ENCODE results near the gene C20orf141.
"Not testable (repeated sequence)": the region's sequence is repeated elsewhere in the genome, so short reads cannot be mapped to it uniquely, and the experiment has no call there.

C20orf141 gene

DNA sequence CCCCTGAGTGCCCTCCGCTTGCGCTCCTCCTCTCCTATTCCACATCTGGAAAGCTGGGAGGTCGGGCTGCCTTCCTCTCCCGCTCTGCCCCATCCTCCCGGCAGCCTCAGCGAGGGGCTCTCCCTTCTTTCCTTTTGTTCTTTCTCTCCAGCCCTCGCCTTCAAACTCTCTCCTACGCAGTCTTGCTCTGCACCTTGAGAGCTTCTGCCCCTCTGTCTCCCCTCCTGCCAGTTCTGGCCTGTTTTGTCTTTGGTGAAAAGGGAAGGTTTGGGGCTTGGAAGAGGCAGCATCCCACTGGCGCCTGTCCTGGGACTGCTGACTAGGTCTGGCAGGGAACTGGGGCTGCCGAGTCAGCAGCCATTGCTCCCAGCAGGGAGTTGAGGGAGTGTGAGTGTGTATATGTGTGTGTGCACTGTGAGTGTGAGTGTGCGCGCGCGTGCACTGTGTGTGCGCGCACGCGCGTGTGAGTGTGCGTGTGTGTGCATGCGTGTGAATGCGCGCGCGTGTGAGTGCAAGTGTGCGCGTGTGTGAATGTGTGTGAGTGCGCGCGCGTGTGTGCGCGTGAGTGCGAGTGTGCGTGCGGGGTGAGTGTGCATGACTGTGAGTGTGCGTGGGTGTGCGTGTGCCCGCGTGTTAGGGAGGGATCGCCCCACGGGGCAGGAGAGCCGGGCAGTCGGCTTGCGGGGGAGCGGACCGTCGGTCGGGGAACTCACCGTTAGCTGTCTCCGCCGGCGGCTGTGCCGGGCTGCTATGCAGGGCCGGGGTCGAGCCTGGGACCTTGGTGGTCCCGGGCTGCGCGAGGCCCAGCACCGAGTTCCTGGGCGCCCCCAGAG is 14.9 kb upstream of the C20orf141 start:
- DNase-seq = peak; percentile 24

DNA sequence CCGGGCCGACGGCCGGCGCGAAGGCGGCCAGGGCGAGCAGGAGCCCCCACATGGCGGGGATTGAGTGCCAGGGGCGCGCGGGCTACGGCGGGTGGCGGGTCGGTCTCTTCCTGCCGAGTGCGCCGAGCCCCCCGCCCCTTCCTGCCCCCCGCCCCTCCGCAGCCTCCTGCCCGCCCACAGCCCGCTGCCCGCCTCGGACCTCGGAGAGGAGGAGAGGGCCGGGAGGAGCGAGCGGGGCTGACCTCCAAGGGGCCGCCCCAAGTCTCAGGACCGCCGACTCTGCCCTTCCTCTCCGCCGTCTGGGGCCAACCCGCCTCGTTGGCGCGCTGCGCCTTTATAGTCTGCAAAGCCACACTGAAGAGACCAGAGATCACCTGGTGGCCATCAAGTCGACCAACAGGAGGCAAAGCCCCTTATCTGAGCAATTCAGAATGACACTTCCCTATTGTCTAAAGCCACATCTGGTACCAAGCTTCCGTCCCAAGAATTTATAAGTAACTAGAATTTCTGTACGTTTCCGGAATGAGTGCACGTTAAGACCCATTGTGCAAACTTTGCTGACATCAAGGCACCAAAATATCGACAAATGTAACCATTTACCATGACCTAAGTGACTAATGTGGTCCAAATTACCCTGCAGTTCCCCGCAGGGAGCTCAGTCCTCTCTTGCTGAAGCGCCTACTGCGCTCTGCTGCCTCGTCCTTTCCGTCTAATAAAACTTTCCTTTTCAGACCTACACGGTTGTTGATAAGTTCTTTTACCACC is 14.1 kb upstream of the C20orf141 start, which contains the start of gene CPXM1:
Gene CPXM1, minus strand, starts transcription at position 107 of the 765 bp plus-strand sequence. Its CDS starts 55 bp downstream, at position 52.
- DNase-seq = peak; percentile 86

DNA sequence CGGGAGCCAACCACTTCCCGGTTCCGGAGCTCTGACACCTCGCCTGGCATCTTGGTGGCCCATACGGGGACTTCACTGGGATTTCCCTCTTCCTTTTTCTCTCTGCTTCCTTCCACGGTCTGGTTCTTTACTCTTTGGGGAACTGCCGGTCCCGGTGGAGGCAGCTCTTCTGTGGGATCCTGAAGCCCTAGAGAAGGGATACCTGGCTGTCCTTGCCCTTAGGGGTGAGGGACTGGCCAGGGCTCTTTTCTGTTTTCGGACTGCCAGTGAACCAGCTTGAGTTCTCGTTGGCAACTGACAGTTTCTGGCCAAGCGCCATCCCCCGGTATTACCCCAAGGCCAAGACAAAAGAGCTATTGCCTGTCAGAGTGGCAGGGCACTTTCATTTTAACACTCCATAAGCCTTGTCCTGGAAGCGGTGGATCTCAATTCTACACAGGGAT is 13.5 kb upstream of the C20orf141 start:
- no peak for DNase-seq

DNA sequence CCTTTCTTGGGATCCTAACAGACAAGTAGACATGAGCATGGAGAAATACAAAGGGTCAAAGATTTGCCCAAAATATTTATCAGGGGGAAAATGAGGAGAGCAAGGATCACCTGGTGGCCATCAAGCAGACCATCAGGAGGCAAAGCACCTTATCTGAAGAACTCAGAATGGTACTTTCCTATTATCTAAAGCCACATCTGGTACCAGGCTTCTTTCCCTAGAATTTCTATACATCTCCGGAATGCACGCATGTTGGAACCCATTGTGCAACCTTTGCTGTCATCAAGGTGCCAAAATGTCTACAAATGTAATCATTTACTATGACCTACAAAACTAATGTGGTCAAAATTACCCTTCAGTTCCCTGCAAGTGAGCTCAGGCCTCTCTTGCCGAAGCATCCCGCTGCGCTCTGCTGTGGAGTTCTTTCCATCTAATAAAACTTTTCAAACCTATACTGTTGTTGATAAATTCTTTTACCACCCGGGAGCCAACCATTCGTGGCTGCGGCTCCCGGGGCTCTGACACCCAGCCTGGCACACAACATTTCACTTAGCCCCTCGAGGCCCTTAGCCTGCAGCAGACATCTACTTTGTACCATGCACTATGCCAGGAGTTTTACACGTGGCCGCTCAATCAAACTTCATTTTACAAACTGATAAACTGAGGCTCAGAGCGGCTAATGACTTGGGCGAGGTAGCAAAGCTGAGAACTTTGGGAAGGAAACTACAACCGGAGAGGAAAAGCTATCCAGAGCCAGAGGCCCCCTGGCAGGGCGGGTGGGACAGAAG is 10.6 kb upstream of the C20orf141 start:
- no peak for DNase-seq

DNA sequence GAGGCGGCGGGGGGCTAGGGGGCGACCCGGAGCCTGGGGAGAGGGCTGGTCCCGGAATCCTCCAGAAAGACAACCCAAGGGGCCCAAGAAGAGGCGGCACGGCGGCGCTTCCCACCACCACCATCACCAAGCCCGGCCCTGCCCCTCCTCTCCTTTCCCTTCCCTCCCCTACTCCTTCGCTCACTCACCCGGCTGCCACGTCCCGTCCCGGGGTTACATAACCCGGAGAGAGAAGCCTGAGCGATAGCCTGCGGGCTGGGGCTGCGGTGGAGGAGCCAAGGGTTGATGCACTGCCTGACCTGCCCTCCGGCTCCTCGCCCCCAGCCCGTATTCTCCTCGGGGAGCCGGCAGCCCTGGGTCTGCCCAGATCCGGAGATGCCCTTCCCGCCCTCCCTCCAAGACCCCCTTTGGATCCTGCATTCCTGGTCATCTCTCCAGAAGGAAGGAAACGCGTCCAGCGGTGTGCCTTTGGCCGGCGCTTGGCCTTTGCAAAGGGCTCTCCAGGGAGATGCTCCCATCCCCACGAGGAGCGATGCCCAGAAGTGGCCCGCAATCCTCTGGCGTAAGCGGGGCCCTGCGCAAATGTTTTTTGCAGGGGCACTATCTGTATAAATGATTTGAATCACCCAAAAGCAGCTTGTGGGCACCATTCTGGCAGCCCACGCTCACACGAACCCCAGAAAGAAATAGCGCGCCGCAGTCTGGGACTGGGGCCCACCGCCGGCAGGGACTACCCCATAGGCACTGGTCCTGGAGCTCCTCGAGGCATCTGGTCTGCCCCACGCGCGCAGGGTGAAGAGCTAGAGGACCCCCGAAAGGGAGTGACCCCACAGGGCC is 9.7 kb upstream of the C20orf141 start:
- DNase-seq = peak; percentile 28

DNA sequence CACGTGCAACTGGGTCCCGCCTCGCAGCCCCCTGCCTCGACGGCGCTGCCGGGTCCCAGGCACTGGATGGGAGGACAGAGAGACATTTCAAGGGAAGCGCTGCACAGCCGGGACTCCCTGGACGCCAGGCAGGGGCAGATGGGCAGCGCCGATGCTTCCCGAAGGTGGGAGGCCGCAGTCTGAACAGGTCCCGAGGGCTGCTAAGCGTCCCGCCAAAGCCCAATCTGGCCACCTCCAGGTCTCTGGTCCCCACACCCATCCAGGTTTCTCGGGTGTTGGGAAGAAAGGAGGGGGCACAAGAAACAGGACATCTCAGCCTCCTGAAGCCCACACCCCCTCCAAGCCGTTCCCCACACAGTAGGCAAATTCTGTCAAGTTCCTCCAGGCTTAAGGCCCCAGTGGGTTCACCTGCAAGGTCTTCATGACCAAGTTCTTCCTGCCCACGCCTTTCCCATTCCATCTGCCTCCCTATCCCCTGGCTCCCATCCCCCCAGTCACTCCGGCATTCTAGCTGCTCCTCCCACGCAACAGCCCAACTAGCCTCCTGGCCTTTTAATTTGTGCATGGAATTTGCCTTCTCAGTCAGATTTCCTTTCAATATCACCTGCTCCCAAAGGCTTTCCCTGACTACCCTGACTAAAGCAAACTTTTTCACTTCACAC is 9.0 kb upstream of the C20orf141 start:
- DNase-seq = no peak

DNA sequence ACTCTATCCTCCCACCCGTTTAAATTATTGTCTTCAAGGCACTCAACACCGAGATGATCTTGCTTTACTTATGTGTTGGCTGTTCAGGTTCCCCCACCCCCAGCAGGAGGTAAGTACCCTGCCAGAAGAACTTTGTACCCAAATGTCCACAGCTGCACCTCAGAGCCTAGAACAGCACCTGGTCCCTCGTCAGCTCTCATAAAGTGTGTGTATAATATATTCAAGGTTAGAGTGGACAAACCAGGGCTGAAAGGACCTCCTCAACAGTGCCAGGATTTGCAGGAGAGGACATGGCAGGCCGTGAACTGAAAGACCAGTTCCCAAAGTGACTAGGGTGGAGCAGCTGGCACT is 8.5 kb upstream of the C20orf141 start:
- no peak for DNase-seq

DNA sequence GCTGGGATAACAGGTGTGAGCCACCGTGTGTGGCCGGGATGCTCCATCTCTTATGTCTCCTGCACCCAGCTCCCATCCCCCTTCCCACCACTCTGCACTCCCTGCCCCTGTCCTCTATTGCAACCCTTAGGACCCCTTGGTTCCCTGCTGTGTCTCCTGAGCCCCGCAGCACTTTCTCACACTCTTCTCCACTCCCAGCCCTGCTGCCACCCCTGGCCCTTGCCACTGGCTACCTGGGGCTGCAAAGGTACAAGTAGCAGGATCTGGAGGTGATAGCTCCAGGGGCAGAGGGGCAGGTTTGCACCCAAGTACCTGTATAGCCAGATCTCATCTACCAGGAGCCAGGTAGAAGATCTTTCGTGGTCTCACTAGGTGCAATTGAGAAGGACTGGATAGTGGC is 7.8 kb upstream of the C20orf141 start:
- DNase-seq = no peak

DNA sequence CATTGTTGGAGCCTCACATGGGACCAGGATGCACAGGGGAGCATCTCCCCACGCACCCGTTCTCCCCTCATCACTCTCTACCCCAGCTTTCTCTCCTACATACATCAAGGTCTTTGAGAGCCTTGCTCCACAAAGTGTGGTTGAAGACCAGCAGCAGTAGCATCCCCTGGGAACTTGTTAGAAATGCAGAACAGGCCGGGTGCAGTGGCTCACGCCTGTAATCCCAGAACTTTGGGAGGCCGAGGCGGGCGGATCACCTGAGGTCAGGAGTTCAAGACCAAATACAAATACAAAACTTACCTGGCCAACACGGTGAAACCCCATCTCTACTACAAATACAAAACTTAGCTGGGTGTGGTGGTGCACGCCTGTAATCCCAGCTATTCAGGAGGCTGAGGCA is 6.9 kb upstream of the C20orf141 start:
- DNase-seq = not testable (repeated sequence)

DNA sequence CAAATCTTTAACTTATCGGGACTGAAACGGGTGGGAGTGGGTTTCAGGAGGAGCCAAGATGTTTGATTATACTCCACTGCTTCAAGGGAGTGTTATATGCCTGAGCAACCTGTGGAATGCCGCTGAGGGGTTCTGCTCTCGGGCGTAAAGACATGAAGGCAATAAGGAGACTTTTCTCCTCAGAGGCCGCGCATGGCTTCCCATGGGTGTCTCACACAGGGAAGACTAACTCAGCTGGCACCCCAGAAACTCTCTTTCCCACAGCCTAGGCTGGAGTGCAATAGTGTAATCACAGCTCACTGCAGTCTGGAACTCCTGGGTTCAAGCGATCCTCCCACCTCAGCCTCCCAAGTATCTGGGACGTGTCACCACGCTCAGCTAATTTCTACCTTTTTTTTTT is 5.1 kb upstream of the C20orf141 start:
- DNase-seq = no peak

DNA sequence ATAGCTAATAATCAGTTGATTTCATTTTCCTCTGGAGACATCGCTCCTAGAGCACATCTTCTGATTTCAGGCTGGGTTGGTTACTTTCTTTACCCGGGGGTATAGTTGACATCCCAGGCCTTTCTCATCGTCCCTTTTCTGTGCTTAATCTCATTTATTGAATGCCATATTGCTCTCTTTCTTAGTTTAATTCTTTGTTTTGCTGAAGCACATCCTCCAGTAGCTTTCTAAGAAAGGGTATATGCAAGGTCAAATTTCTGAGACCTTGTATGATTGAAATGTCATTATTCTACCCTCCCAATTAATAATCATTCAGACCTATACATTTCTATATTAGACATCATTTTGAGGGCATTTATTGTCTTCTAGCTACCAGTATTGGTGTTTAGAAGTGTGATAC is 2.6 kb upstream of the C20orf141 start:
- no peak for DNase-seq

DNA sequence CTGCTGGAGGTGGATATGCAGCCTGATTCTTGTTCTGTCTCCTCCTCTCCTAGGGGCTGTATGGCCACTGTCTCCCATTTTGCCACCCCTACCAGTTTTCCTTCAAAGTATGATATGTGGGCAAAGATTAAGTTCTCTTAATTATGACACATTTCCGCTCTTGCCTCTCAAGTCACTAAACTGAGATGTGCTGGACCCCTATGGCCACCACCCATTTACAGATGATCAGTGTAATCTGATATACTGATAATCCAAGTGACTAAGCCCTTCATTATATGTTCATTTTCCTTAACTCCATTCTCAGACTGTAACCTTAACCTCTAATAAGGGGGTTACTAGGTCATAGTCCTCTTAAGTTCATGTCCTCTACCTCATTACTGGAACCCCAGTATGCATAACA is 711 bp upstream of the C20orf141 start:
- no peak for DNase-seq

DNA sequence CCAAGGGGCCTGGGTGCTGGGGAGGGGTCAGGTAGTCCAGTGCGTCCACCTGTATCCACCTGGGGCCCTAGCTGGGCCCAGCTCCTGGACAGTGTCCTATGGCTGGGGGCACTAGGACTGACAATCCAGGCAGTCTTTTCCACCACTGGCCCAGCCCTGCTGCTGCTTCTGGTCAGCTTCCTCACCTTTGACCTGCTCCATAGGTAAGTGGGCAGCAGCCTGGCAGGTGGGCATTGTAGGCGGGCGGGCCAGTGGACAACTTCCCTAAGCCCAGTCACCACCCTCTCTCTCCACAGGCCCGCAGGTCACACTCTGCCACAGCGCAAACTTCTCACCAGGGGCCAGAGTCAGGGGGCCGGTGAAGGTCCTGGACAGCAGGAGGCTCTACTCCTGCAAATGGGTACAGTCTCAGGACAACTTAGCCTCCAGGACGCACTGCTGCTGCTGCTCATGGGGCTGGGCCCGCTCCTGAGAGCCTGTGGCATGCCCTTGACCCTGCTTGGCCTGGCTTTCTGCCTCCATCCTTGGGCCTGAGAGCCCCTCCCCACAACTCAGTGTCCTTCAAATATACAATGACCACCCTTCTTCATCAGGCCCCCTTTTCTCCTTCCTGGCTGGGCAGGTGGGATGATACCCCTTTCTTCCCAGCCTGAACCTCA is 584 bp downstream of the C20orf141 start:
- no peak for DNase-seq

DNA sequence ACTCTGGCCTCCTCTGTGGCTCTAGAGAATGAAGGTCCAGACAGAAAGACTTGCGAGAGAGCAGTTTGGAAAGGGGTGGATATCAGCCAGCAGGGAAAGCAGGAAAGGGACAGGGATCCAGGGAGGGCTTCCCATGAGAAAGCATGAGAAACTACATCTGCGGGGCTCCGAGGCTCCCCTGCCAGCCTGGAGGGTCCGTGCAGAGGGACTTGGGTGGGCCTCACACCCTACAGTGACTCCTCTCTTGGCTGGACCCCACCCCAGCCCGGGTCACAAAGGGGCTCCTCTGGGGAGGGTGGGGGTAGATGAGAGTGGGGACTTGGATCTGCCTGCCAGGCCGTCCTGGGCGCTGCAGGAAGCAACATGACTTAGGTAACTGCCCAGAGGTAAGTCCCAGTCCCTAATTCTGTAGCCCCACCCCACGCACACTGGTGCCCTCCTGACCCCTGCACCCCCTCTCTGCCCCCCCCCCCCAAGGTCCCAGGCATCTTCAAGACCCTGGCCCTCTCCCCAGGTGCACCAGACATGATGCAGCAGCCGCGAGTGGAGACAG is 1.3 kb downstream of the C20orf141 start, which contains the start of gene TMEM239:
Gene TMEM239, plus strand, starts transcription at position 335 of the 553 bp plus-strand sequence. Its CDS starts 191 bp downstream, at position 526.
- DNase-seq = no peak

DNA sequence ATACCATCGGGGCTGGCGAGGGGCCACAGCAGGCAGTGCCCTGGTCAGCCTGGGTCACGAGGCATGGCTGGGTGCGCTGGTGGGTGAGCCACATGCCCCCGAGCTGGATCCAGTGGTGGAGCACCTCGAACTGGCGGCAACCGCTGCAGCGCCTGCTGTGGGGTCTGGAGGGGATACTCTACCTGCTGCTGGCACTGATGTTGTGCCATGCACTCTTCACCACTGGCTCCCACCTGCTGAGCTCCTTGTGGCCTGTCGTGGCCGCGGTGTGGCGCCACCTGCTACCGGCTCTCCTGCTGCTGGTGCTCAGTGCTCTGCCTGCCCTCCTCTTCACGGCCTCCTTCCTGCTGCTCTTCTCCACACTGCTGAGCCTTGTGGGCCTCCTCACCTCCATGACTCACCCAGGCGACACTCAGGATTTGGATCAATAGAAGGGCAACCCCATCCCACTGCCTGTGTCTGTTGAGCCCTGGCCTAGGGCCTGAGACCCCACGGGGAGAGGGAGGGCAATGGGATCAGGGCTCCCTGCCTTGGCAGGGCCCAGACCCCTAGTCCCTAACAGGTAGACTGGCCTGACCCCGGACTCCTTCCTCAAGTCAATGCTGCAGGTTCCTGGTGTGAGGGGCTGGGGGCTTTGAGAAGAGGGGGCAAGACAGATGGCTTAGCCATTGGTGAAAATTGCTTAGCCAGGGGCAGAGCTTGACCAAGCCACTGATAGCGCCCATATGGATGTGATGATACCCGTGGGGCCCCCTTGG is 2.0 kb downstream of the C20orf141 start:
- DNase-seq = no peak

DNA sequence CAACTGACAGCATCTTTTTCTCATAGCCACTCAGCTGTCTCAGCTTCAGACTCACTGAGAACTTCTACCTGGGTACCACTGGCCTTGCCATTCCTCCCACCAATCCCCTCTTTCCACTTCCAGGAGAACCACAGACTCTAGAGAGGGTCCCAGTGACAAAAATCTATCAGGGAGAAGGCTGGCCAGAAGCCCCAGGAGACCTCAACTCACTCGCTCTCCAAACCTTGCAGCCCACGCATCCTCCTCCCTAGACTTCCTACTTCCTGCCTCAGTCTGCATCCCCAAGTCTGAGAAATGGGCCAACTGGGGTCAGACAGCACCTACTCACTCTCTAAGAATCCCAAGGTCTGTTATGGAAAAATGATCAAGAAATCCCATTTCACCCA is 2.5 kb downstream of the C20orf141 start:
- no peak for DNase-seq

DNA sequence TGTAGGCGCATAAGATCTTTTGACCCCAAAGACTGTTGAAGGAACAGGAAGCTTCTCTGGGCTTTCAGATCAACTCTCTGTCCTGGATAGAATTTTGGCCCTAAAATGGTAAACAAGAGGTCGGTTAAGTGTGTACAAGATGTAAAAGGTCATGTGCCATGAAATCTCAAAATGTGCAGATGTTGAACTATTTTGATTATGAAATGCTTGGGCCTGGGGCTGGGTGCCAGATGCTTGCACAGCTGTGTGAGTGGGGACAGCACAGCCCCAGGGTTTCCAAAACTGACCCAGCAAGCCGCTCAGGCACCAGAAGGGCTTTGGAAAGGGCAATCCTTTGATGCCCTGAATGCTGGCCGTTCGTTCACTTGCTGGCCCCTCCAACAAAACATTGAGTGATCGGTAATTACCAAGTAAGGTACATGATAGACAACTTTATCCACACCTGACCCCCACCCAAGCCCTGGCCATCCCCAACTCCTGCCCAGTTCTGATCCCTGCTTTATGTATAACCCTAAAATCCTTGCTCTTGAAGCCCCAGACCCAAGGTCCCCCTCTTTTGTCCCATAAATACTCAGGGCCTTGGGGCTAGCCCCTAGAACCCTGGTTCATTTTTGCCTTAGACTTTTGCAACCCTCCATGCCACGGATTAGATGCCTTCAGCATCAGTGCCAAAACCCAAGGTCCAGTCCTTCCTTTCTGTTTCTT is 3.3 kb downstream of the C20orf141 start:
- DNase-seq = no peak

DNA sequence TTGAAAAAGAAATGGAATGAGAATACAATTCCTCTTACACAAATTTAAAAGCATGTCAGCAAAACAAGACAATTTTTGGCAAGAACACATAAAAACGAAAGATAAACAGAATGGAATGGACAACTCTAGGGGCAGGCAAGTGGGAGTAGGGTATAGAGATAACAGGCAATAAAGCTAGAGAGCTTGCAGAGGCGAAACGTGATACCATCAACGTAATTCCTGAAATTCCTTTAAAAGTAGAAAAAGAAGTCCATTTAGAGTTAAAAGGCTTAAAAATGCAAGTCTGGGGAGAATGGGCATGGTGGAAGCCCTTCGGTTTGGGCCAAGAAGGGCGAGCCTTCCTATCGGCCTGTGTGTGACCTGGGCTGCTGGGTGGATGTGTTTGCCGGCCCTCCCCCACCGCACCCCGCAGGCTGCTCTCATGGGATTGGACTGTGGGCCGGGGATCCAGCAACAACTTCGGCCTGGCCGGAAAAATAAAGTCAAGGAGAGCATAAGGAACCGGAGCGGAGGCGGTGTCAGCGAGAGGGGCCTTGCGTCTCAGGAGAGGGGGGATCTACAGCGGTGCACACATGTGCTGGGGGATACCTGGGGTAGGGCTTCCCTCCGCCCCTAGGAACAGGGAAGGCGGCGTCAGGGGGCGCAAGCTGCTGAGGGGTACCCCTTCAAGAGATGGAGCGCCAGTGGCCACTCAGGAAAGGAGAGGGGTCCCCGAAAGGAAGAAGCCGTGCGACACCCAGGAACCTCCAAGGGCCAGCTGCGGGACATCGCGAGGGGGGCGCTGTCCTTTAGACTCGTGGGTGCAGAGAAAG is 5.5 kb downstream of the C20orf141 start:
- DNase-seq = no peak

Measured in suppressor macrophage treated with lipopolysaccharide for 4 hours (primary cell).